HCT116 (cell line): ENCODE data around the gene ASMTL. TPM values are rescaled to one million over a fixed set of nuclear protein-coding genes. Genes with fewer than 3 reads are reported as not detected.

Experiments used
- ATAC-seq: fragments of 200-7000 bp; cut with Tn5 transposase; 2 replicates; pipeline ENCODE4 v1.9.1; 2020; ENCODE audit warnings: mild to moderate bottlenecking, moderate library complexity
- BruUV-seq: library from RNA; stranded (reverse); fragments of 400-500 nt; replicated peaks from 2 replicates; lab custom pipeline; 2021; lab: Mats Ljungman, UMichigan
- CTCF ChIA-PET: fragments of 300-600 bp; sonication (Branson Sonifier 250); formaldehyde crosslinking; loops from one replicate; lab custom pipeline; 2021; ENCODE audit warnings: antibody characterized with exemption; lab: Charles Lee
- POLR2A ChIA-PET: fragments of 300-600, 350-600 bp; sonication (Branson Sonifier 250); formaldehyde crosslinking; loops from one replicate; lab custom pipeline; 2021; ENCODE audit warnings: antibody characterized with exemption; lab: Charles Lee
- RAD21 ChIA-PET, 2 experiments: fragments of 300-600 bp; sonication (Branson Sonifier 250); formaldehyde crosslinking; loops; one replicate each; lab custom pipeline; 2023; ENCODE audit warnings: low total read pairs in 2 of 2; ENCODE audit not compliant: uncharacterized antibody in 2 of 2, unreplicated experiment in 2 of 2, low non-redundant PET in 1 of 2; lab: Charles Lee
- DNase-seq: peaks from one replicate; pipeline ENCODE4 v3.0.0-alpha.2; 2010; ENCODE audit warnings: low read depth, low spot score
- H2AFZ ChIP-seq: fragments of 200-600 bp; shearing (Covaris generic), sonication (generic); 2 replicates; pipeline ENCODE4 v1.6.1; 2017; ENCODE audit warnings: low read depth, mixed run types, mixed read lengths, antibody characterized with exemption, low read length; ENCODE audit not compliant: poor library complexity, severe bottlenecking
- H3K27ac ChIP-seq: 2 replicates; pipeline ENCODE4 v1.5.1; 2012; ENCODE audit warnings: low read depth, low read length
- H3K27me3 ChIP-seq: fragments of 200-600 bp; sonication (generic); 2 replicates; pipeline ENCODE4 v1.6.1; 2016; ENCODE audit warnings: mixed run types, low read length, mixed read lengths; ENCODE audit not compliant: insufficient read depth
- H3K36me3 ChIP-seq, 2 experiments: fragments of 200-500 bp in 1 of 2; fragments of 200-600 bp in 1 of 2; sonication (Bioruptor generic) in 1 of 2; sonication (generic) in 1 of 2; 2 replicates each; pipeline versions ENCODE4 v1.5.1 to v1.6.1; 2014 to 2016; ENCODE audit warnings: low read length in 2 of 2, inconsistent platforms in 1 of 2, mixed read lengths in 1 of 2, mixed run types in 1 of 2; ENCODE audit not compliant: insufficient read depth in 2 of 2, control insufficient read depth in 1 of 2
- H3K4me1 ChIP-seq, 2 experiments: fragments of 200-600 bp in 1 of 2; sonication (generic) in 1 of 2; 2 replicates each; pipeline versions ENCODE4 v1.5.1 to v1.6.1; 2012 to 2017; ENCODE audit warnings: low read length in 2 of 2, inconsistent platforms in 1 of 2, mild to moderate bottlenecking in 1 of 2, mixed read lengths in 1 of 2, mixed run types in 1 of 2, moderate library complexity in 1 of 2; ENCODE audit not compliant: insufficient read depth in 2 of 2, control insufficient read depth in 1 of 2
- H3K4me2 ChIP-seq: fragments of 200-600 bp; sonication (generic); 2 replicates; pipeline ENCODE4 v1.6.1; 2017; ENCODE audit warnings: mixed run types, low read length, mixed read lengths
- H3K4me3 ChIP-seq, 2 experiments: fragments of 200-600 bp in 1 of 2; sonication (generic) in 1 of 2; replicated peaks in 1 of 2; 2 replicates each; pipeline ENCODE4 v1.5.1; 2011 to 2016; ENCODE audit warnings: low read length in 2 of 2, control low read depth in 1 of 2, low read depth in 1 of 2, mild to moderate bottlenecking in 1 of 2, mixed read lengths in 1 of 2, mixed run types in 1 of 2
- H3K79me2 ChIP-seq: fragments of 200-600 bp; sonication (generic); 2 replicates; pipeline ENCODE4 v1.6.1; 2017; ENCODE audit warnings: mild to moderate bottlenecking, mixed run types, low read length, moderate library complexity, mixed read lengths; ENCODE audit not compliant: insufficient read depth
- H3K9ac ChIP-seq: fragments of 200-600 bp; sonication (generic); 2 replicates; pipeline ENCODE4 v1.6.1; 2016; ENCODE audit warnings: low read length, mixed read lengths
- H3K9me2 ChIP-seq: fragments of 200-600 bp; sonication (generic), shearing (Covaris generic); 2 replicates; pipeline ENCODE4 v1.6.1; 2017; ENCODE audit warnings: mixed run types, mild to moderate bottlenecking, moderate library complexity; ENCODE audit not compliant: insufficient read depth
- H3K9me3 ChIP-seq, 2 experiments: fragments of 200-500 bp in 1 of 2; fragments of 200-600 bp in 1 of 2; sonication (Bioruptor generic) in 1 of 2; sonication (generic) in 1 of 2; 2 replicates each; pipeline ENCODE4 v1.6.1; 2014 to 2017; ENCODE audit warnings: low read length in 2 of 2, mixed read lengths in 2 of 2, inconsistent platforms in 1 of 2, low read depth in 1 of 2, mild to moderate bottlenecking in 1 of 2, mixed run types in 1 of 2, moderate library complexity in 1 of 2; ENCODE audit not compliant: control insufficient read depth in 1 of 2, insufficient read depth in 1 of 2
- H4K20me1 ChIP-seq: fragments of 200-600 bp; sonication (generic), shearing (Covaris generic); 2 replicates; pipeline ENCODE4 v1.6.1; 2017; ENCODE audit warnings: mixed run types, mild to moderate bottlenecking, moderate library complexity; ENCODE audit not compliant: insufficient read depth
- EZH2 ChIP-seq: fragments of 200-600 bp; sonication (generic); IDR thresholded peaks from 2 replicates; pipeline ENCODE4 v1.6.1; 2017; ENCODE audit warnings: antibody characterized with exemption, mixed run types
- EZH2phosphoT487 ChIP-seq: fragments of 200-600 bp; IDR thresholded peaks from 2 replicates; pipeline ENCODE4 v1.6.1; 2018; ENCODE audit warnings: antibody characterized with exemption, borderline replicate concordance
- FOSL1 ChIP-seq: IDR thresholded peaks from 2 replicates; pipeline ENCODE4 v1.6.1; 2012; ENCODE audit warnings: low read depth
- JUND ChIP-seq: IDR thresholded peaks from 2 replicates; pipeline ENCODE4 v1.6.1; 2012
- POLR2AphosphoS5 ChIP-seq: IDR thresholded peaks from 2 replicates; pipeline ENCODE4 v1.6.1; 2011; ENCODE audit warnings: mild to moderate bottlenecking, low read depth, low read length, moderate library complexity
- RAD21 ChIP-seq: IDR thresholded peaks from 2 replicates; pipeline ENCODE4 v1.6.1; 2012; ENCODE audit warnings: low read depth, mild to moderate bottlenecking
- REST ChIP-seq: IDR thresholded peaks from 2 replicates; pipeline ENCODE4 v1.6.1; 2012; ENCODE audit warnings: low read depth
- SIN3A ChIP-seq: IDR thresholded peaks from 2 replicates; pipeline ENCODE4 v1.6.1; 2012; ENCODE audit warnings: low read depth
- ZNF274 ChIP-seq: fragments of 200-500 bp; sonication (Bioruptor generic); IDR thresholded peaks from 2 replicates; pipeline ENCODE4 v1.6.1; 2014; ENCODE audit warnings: mild to moderate bottlenecking, low read depth, low read length, inconsistent platforms
- intact Hi-C: fragments of 100-400 bp; cut with micrococcal nuclease; formaldehyde crosslinking; loops from 2 replicates; pipeline ENCODE4 v1.10.0; 2022
- total RNA-seq: library from RNA; stranded (reverse); gene quantifications from one replicate; pipeline ENCODE4 v1.2.1, GENCODE V29; 2021; ENCODE audit not compliant: unreplicated experiment
- TF ChIP-seq, protein P1 (sequence below): IDR thresholded peaks from 2 replicates; pipeline ENCODE4 v1.6.1; 2011; ENCODE audit warnings: mild to moderate bottlenecking, low read length, moderate library complexity; ENCODE audit not compliant: insufficient replicate concordance; ENCODE audit errors: extremely low read depth

ASMTL gene
- total RNA-seq, 1 experiment from 2014 or later = 59.6 TPM

GRCh38 chrX:1477229-1477628, 24.5 kb upstream of the ASMTL start (continued):
- TF ChIP-seq REST = no peak

- no peaks in the 10 kb centered on the region for H3K27me3 ChIP-seq
- RAD21 ChIA-PET = no interaction called here
- no peaks in the 10 kb centered on the region for H3K9me2 ChIP-seq
- BruUV-seq = no TSS peak
- TF ChIP-seq JUND (no peak), RAD21 (no peak)
- no peak overlapping the region for H3K9ac ChIP-seq
- H3K9me3 ChIP-seq = no peaks in the 10 kb centered on the region
- H3K4me1 ChIP-seq = peaks cover 6 to 8% of the 10 kb centered on the region in 2 experiments
- intact Hi-C loops = no loop called here
- no peak overlapping the region for H3K4me2 ChIP-seq
- no peak overlapping the region for H3K4me3 ChIP-seq
- H3K79me2 ChIP-seq = no peaks in the 10 kb centered on the region
- H3K27ac ChIP-seq = no peak overlapping the region
- no peaks in the 10 kb centered on the region for H3K36me3 ChIP-seq
- POLR2A ChIA-PET = no interaction called here
- no peak for DNase-seq
- no peaks in the 10 kb centered on the region for H4K20me1 ChIP-seq
- no peak for ATAC-seq
- no peak overlapping the region for H2AFZ ChIP-seq
- CTCF ChIA-PET = no interaction called here
Measured at GRCh38 chrX:1476682-1477081, 24.0 kb upstream of the ASMTL start.

- intact Hi-C loops = no loop called here
- ChIA-PET CTCF (no interaction called here), POLR2A (no interaction called here), RAD21 (no interaction called here)
- no peak overlapping the region for H3K27ac ChIP-seq
- H3K9me2 ChIP-seq = no peaks in the 10 kb centered on the region
- H2AFZ ChIP-seq = no peak overlapping the region
- H3K36me3 ChIP-seq = no peaks in the 10 kb centered on the region
- H3K79me2 ChIP-seq = no peaks in the 10 kb centered on the region
- no peak for TF ChIP-seq ZNF274
- TF ChIP-seq EZH2phosphoT487 = no peak
- TF ChIP-seq POLR2AphosphoS5 = no peak
- no peak for TF ChIP-seq FOSL1
- no peak for TF ChIP-seq SIN3A
- TF ChIP-seq EZH2 = no peak
- TF ChIP-seq, protein P1, sequence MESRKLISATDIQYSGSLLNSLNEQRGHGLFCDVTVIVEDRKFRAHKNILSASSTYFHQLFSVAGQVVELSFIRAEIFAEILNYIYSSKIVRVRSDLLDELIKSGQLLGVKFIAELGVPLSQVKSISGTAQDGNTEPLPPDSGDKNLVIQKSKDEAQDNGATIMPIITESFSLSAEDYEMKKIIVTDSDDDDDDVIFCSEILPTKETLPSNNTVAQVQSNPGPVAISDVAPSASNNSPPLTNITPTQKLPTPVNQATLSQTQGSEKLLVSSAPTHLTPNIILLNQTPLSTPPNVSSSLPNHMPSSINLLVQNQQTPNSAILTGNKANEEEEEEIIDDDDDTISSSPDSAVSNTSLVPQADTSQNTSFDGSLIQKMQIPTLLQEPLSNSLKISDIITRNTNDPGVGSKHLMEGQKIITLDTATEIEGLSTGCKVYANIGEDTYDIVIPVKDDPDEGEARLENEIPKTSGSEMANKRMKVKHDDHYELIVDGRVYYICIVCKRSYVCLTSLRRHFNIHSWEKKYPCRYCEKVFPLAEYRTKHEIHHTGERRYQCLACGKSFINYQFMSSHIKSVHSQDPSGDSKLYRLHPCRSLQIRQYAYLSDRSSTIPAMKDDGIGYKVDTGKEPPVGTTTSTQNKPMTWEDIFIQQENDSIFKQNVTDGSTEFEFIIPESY = no peak
- TF ChIP-seq RAD21 = no peak
- TF ChIP-seq, all 23 proteins: peak for 0
- no peak overlapping the region for H3K4me2 ChIP-seq
- no TSS peak for BruUV-seq
- H3K27me3 ChIP-seq = no peaks in the 10 kb centered on the region
- H3K9ac ChIP-seq = no peak overlapping the region
- no peak overlapping the region for H3K4me3 ChIP-seq
- H4K20me1 ChIP-seq = no peaks in the 10 kb centered on the region
- no peaks in the 10 kb centered on the region for H3K9me3 ChIP-seq
- DNase-seq = no peak
- peaks cover 0 to under 1% of the 10 kb centered on the region in 2 experiments; a peak in 2 of 4 replicates for H3K4me1 ChIP-seq
- no peak for ATAC-seq
Measured at GRCh38 chrX:1475881-1476280, 23.2 kb upstream of the ASMTL start.
